ENCODE results near the gene CRYBA1.

Gene CRYBA1

DNA sequence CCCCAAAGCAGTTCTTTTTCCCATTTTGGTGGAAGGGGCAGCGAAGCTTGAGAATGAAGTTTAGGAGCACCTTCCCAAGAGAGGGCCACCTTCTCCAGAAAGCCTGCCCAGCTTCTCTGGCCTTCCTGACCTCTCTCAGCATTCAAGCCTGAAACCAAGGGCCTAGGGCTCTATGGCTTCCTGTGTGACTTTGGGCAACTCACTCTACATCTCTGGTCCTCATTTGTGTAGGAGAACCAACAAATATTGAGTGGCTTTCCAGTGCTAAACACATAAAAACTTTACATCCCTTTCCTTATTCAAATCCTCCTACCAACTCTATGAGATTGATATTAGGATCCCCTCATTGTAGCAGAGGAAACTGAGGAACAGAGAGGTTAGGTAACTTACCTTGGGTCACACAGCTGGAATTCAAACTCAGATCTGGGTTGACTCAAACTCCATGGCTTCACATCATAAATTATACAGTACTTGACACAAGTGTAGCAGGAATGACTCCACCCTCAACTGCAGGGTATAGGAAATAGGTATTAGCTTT, 34.5 kb upstream of the CRYBA1 start:
- TF ChIP-seq, protein P1, sequence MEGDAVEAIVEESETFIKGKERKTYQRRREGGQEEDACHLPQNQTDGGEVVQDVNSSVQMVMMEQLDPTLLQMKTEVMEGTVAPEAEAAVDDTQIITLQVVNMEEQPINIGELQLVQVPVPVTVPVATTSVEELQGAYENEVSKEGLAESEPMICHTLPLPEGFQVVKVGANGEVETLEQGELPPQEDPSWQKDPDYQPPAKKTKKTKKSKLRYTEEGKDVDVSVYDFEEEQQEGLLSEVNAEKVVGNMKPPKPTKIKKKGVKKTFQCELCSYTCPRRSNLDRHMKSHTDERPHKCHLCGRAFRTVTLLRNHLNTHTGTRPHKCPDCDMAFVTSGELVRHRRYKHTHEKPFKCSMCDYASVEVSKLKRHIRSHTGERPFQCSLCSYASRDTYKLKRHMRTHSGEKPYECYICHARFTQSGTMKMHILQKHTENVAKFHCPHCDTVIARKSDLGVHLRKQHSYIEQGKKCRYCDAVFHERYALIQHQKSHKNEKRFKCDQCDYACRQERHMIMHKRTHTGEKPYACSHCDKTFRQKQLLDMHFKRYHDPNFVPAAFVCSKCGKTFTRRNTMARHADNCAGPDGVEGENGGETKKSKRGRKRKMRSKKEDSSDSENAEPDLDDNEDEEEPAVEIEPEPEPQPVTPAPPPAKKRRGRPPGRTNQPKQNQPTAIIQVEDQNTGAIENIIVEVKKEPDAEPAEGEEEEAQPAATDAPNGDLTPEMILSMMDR (IDR thresholded peaks at IDR 0.05; ENCODE audit: insufficient read depth, low read depth, low read length, missing control alignments): no peak

DNA sequence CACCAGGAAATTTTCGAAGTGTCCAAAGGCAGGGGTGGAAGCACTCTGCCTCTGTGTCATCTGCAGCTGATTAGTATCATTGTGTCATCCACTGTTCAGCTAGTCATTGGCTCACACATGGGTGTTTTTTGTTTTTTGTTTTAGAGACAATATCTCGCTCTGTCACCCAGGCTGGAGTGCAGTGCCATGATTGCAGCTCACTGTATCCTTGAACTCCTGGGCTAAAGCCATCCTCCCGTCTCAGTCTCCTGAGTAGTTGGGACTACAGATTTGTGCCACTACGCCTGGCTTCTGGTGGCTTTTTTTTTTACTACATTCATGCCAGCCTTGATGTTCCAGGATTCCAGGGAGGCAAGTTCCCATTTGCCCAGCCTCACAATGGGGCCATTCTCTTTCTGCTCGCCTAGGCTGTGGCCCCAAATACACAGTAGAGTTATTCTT, 34.0 kb upstream of the CRYBA1 start:
- TF ChIP-seq, protein P1 (IDR thresholded peaks at IDR 0.05; ENCODE audit: insufficient read depth, low read depth, low read length, missing control alignments): no peak
- DNase-seq (ENCODE audit: low read depth): no peak
- H3K4me3 ChIP-seq (ENCODE audit: low read depth, low read length): no peak overlapping the region

More for the DNA sequence above, 34.5 kb upstream of the CRYBA1 start:
- DNase-seq (ENCODE audit: low read depth): no peak
- H3K4me3 ChIP-seq (ENCODE audit: low read depth, low read length): no peak overlapping the region

DNA sequence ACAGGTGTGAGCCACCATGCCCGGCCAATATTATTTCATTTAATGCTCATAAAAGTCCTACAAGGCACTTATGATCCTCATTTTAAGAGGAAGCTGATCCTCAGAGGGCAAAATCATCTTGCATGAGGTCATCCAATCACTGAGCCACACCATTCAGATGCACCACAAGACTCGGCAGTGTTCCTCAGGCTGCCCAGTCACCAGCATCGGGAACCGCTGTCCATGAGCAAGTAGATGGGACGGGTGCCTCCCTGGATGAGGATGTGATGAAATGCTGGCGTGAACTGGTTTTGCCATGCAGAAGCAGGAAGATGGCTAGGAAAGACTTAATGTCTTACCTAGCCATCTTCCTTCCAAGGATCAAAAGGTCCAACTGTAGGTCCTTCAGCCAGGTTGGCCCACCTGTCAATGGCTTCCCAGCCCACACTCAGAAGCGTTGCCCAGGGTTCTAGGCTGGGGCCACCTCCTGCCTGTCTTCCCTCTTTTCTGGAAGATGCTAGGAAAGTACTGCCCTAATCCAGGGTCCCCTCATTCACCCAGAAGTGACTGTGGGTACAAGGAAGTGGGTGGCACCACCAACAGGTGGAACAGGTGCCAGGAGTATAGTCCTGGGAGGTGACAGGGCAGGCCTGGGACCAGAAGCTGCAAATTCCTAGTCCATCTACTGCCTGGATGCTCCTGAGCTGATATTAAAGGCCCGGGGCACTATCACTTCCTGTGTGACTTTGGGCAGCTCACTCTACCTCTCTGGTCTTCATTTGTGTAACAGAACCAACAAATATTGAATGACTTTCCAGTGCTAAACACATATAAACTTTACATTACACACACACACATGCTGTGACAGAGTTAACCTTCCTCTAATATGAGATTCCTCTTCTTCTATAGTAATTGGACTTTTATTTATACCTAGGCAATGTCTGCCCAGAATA, 32.2 kb upstream of the CRYBA1 start:
- no peak for DNase-seq (ENCODE audit: low read depth)
- H3K4me3 ChIP-seq (ENCODE audit: low read depth, low read length): no peak overlapping the region
- TF ChIP-seq, protein P1 (IDR thresholded peaks at IDR 0.05; ENCODE audit: insufficient read depth, low read depth, low read length, missing control alignments): no peak

DNA sequence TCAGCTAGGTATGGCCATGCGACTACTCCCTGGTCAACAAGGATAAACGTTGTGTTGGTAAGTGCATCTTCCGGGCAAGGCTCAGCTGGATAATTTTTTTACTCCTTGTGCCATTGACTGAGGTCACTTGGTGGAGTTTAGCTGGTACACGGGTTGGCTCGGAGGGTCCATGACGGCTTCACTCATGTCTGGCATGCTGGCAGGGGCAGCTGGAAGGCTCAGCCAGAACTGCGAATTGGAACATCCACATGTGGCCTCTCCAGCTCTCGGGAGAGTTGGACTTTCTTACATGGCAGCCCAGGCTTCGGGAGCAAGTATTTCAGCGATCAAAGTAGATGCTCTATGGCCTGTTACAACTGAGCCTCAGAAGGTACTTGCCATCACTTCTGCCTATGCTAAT, 31.5 kb upstream of the CRYBA1 start:
- no peak overlapping the region for H3K4me3 ChIP-seq (ENCODE audit: low read depth, low read length)
- no peak for DNase-seq (ENCODE audit: low read depth)
- TF ChIP-seq, protein P1 (IDR thresholded peaks at IDR 0.05; ENCODE audit: insufficient read depth, low read depth, low read length, missing control alignments): no peak

DNA sequence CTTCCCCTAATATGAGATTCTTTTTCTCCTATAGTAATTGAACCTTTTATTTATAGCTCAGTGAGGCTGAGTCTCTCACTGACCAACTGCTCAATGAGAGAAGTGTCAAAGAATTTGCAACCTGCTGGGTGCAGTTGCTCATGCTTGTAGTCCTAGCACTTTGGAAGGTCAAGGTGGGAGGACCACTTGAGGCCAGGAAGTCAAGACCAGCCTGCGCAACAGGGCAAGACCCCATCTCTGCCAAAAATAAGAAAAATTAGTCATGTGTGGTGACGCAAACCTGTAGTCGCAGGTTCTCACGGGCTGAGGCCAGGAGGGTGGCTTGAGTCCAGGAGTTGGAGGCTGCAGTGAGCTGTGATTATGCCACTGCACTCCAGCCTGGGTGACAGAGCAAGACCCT, 30.9 kb upstream of the CRYBA1 start:
- peak; percentile 51 for DNase-seq (ENCODE audit: low read depth)
- H3K4me3 ChIP-seq (ENCODE audit: low read depth, low read length): no peak overlapping the region
- TF ChIP-seq, protein P1 (IDR thresholded peaks at IDR 0.05; ENCODE audit: insufficient read depth, low read depth, low read length, missing control alignments): no peak

DNA sequence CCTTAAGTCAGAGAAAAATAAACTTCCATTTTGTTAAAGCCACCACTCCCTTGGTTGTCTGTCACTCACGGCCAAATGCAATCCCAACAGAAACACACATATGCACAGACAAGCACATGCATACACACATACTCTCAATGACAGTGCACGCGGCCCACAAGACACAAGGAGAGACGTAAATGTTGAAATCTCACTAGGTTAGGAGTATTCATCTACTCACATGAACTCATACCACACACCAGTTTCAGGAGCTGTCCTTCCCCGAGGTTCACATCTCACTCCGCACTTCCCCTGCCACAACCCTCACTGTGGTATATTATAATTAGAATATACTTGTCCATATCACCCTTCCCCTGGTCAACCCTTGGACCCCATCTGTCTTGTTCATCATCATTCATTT, 30.5 kb upstream of the CRYBA1 start:
- no peak overlapping the region for H3K4me3 ChIP-seq (ENCODE audit: low read depth, low read length)
- peak; percentile 10 for DNase-seq (ENCODE audit: low read depth)
- TF ChIP-seq, protein P1 (IDR thresholded peaks at IDR 0.05; ENCODE audit: insufficient read depth, low read depth, low read length, missing control alignments): no peak

Measured in GM12865 (cell line).